Sigmoid colon (tissue), 4 donors: ENCODE measurements around the gene SPDYE17.
"Not testable (repeated sequence)": the region's sequence is repeated elsewhere in the genome, so short reads cannot be mapped to it uniquely, and the experiment has no call there.

Experiments
- CTCF ChIP-seq, 4 experiments: fragments of 450-650 bp in 3 of 4; fragments of 200-600 bp in 1 of 4; IDR thresholded peaks; one replicate each; pipeline ENCODE4 v1.5.1; 2016 to 2019; ENCODE audit warnings: antibody characterized with exemption in 4 of 4, mild to moderate bottlenecking in 3 of 4, moderate library complexity in 2 of 4
- POLR2A ChIP-seq, 2 donors: fragments of 450-650 bp; IDR thresholded peaks; one replicate each; pipeline ENCODE4 v1.6.1; 2016; ENCODE audit warnings: antibody characterized with exemption in 2 of 2, mild to moderate bottlenecking in 2 of 2, moderate library complexity in 2 of 2
- POLR2AphosphoS5 ChIP-seq, 4 donors: sonication (generic); formaldehyde crosslinking; IDR thresholded peaks; one replicate each; pipeline ENCODE4 v1.6.1; 2017; ENCODE audit warnings: antibody characterized with exemption in 4 of 4

GRCh38 chr7:76980576-76980975, 51.6 kb downstream of the SPDYE17 start:
- TF ChIP-seq POLR2AphosphoS5, CTCF, POLR2A (IDR thresholded peaks at IDR 0.05): not testable (repeated sequence)
